GM21825 (cell line): ENCODE results near the gene FBH1.
"Not testable (repeated sequence)": the region's sequence is repeated elsewhere in the genome, so short reads cannot be mapped to it uniquely, and the experiment has no call there.

Experiments
- ATAC-seq: cut with Tn5 transposase; IDR thresholded peaks from one replicate; pipeline ENCODE4 v1.9.1; 2021; ENCODE audit warnings: mild to moderate bottlenecking, moderate library complexity; ENCODE audit not compliant: unreplicated experiment

Gene FBH1

DNA sequence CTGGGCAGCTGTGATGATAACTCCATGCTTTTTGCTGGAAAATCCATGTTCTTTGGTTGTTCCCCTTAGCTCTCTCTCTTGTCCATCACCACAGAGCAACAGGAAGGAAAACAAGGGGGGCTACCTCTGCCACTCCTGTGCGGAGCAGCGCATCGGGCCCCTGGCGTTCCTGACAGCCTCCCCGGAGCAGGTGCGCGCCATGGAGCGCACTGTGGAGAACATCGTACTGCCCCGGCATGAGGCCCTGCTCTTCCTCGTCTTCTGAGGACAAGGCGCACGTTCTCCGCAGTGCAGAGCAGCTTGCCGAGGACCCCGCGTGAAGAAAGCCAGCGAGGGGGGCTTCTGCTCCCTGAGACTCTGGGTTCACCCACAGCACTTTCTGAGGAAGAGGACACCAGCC, 47.0 kb downstream of the FBH1 start:
- ATAC-seq: no peak

DNA sequence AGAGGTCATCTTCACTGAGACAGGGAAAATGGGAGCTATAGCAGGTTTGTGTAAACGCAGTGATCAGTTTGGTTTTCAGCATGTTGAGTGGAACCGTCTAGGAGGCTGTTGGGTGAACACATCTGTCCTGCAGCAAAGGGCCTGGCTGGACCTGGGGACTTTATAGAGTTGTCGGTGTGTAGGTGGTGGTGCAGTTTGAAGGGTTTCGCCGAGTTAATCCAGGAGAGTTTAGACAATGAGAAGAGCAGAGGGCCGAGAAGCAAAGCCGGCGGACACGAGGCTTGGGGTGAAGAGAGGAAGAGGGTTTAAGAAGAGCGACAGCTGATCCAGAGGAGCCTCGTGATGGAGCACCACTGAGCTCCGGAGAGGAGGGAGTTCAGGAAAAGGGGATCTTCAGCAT, 48.2 kb downstream of the FBH1 start:
- no peak for ATAC-seq

DNA sequence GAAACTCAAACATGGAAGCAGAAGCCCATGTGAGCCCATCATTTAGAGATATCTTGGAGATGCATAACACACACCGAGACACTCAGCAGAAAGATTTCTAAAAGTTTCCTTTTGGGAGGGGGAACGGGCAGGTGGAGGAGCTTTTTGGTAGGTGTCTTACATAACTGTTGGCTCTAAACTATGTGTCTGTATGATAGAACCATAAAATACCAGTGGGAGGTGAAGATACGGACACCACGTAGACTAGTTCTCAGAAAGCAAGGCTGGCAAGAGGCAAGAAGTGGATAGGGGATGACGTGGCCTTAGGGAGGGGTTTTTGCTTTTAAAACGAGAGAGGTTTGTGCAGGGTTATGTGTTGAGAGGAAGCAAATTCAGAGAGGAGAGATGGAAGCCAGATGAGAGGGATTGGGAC, 50.8 kb downstream of the FBH1 start:
- no peak for ATAC-seq

- ATAC-seq: no peak
These were observed 51.5 kb downstream of the FBH1 start for GRCh38 chr10:5941579-5941978.

- ATAC-seq: no peak
These were observed 52.0 kb downstream of the FBH1 start for GRCh38 chr10:5942001-5942400.

- no peak for ATAC-seq
These were observed 52.4 kb downstream of the FBH1 start for GRCh38 chr10:5942474-5942873.

DNA sequence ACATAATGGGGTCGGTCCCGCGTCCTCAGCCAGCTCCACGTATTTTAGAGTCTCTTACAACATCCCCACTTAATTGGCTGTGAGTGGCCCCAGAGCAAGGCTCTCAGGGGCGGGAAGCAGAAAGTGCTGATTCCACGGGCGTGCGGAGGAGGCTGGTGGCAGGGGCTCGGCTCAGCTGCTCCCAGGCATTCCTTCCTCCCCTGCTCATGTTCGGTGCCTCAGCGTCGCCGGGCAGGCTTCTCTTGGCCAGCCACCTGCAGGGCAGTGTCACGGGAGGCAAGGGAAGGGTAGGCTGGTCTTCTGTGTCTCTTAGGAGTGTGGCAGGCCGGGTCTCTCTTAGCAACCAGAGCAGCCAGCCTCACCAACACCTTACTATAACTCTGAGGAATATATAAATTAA, 53.5 kb downstream of the FBH1 start:
- no peak for ATAC-seq

GRCh38 chr10:5944389-5945189, 54.5 kb downstream of the FBH1 start:
- no peak for ATAC-seq

DNA sequence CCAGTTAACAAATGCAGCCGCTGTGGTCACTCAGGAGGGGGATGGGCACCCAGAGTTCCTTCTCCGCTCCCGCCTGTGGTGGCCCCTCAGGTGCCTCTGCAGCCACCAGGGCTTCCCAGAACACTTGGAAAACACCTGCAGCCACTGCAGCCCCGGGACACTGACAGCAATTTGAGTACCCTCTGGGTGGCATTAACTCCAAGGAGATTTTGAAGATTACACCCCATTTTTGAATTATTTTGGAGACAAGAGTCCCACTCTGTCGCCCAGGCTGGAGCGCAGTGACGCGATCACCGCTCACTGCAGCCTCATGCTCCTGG, 55.1 kb downstream of the FBH1 start:
- no peak for ATAC-seq

DNA sequence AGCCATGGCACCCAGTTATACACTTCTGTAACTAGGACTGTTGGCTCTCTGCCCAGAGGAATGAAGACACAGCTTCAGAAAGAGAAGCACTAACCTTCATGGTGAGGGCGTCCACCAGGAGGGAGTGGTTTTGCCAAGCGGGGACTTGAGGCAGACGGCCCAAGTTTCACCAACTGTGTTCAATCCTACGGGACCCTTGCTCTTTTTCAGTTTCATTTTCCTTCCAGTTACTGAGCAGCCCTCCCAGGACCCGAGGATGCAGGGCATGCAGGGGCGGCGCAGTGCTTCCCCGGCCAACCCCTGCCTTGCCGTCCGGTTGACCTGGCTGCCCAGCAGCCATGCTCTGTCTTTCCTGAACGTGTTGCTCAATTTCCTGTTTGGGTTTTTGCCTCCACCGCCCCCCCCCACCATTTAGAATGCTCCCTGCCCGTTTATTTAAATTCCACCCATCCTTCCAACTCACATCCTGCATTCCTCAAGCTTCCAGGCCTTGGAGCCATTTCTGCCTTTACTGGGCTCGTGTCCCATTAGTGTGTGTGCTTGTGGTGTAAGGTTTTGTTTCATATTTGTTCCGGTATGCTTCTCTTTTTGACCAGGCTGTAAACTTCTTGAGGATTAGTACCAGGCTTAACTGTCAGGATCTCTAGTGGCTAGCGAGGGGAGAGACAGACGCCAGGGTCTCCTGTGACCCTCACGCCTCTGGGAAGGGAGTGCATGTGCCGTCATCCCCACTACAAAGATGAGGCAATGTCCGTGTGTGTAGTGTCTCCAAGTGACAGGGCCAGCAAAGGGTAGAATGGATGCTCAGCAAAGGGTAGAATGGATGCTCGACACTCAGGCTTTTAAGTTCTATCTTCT, 55.7 kb downstream of the FBH1 start:
- ATAC-seq: no peak

DNA sequence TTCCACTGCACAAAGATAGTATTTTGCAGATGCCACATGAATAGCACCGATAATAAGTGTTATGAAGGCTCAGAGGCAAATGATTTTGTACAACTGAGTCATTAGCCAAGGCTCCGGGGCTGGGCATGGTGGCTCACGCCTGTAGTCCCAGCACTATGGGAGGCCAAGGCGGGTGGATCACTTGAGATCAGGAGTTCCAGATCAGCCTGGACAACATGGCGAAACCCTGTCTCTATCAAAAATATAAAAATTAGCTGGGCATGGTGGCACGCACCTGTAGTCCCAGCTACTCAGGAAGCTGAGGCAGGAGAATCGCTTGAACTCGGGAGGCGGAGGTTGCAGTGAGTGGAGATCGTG, 56.4 kb downstream of the FBH1 start:
- ATAC-seq: not testable (repeated sequence)

DNA sequence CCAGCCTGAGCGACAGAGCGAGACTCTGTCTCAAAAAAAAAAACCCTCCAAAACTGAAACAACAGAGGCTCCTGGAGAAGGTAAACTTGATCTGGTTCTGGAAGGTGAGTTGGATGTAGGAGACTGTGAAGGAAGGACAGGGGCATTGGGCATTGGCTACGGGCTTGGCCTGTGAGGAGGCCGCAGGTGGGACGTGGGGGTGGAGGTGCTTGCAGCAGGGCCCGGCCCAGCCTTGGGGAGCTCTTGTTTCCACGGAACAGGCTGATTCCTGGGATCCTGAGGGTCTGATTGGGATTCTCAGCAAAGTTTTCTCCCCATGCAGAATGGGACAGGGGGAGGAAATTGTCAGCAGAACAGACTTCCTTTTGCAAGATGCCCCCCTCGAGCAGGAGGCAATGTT, 56.7 kb downstream of the FBH1 start:
- no peak for ATAC-seq

DNA sequence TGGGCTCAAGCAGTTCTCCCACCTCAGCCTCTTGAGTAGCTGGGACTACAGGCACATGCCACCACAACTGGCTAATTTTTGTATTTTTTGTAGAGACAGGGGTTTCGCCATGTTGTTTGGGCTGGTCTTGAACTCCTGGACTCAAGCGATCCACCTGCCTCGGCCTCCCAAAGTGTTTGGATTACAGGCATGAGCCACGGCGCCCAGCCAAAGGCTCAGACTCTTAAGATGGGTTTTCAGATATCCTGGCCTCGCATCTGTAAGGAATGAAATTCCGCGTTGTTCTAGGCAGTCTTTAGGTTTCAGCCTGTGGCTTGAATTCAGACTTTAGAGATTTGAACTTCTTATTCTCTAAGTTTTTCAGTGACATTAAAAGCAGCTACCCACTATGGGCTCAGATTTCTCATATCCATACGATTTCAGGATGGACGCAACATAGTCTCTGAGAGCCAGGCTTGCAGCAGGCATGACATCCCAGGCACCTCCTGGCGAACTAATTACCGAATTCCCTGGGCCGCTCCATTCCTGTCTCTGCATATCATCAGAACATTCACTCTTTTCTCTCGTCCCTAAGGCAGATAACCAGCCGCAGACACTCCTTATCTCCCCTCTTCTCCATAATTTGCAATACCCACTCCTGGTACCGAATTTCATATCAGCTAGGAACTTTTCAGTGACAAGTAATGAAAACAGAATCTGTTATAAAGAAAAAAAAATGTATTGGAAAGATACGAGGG, 57.6 kb downstream of the FBH1 start:
- ATAC-seq: no peak

GRCh38 chr10:5948208-5948585, 58.2 kb downstream of the FBH1 start:
- no peak for ATAC-seq

DNA sequence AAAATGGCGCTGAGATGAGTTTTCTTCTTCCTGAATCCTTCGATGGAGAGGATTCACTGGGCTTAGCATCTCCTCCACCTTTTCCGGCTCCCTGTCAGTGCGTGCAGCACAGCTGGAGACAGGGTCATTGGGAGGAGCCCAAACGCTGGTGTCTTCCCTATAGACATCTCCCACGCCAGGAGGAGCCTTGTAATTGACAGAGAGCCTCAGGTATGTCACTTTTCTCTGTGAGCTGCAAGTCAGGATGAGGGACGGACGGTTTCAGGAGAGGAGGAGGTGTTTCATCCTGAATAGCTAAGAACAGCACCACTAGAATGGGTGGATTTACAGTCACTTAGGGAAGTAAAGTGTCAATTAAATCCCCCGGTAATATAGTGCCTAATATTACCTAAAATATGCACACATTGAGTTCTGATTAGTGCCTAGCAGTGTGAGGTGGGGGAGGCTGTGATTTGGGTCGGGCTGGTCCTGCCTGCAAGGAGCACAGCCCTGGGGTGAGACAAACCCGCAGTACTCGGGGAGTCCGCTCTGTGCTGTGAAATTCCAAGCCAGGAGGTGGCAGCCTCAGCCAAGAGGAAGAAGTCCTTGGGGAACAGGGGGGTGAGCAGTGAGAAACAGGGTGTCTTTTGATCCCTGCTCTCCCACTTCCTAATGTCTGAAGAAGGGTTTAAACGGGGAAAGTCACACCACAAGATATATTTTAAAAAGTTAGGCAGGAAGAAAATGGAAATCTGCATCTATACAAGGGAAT, 59.1 kb downstream of the FBH1 start:
- ATAC-seq: no peak

DNA sequence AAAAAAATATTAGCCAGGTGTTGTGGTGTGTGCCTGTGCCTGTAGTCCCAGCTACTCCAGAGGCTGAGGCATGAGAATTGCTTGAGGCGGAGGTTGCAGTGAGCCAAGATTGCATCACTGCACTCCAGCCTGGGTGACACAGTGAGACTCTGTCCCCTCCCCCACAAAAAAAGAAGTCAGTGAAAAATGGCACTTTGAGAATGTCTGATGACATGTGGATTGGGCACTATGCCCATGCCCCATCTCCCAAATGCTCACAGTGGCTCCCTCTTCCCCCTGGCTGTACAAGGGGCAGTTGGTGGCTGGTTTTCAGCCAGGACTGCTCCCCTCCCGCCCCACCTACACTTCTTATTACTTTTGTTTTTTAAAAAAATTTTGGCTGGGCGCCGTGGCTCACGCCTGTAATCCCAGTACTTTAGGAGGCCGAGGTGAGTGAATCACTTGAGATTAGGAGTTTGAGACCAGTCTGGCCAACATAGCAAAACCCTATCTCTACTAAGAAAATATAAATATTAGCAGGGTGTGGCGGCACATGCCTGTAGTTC, 61.2 kb downstream of the FBH1 start:
- no peak for ATAC-seq

DNA sequence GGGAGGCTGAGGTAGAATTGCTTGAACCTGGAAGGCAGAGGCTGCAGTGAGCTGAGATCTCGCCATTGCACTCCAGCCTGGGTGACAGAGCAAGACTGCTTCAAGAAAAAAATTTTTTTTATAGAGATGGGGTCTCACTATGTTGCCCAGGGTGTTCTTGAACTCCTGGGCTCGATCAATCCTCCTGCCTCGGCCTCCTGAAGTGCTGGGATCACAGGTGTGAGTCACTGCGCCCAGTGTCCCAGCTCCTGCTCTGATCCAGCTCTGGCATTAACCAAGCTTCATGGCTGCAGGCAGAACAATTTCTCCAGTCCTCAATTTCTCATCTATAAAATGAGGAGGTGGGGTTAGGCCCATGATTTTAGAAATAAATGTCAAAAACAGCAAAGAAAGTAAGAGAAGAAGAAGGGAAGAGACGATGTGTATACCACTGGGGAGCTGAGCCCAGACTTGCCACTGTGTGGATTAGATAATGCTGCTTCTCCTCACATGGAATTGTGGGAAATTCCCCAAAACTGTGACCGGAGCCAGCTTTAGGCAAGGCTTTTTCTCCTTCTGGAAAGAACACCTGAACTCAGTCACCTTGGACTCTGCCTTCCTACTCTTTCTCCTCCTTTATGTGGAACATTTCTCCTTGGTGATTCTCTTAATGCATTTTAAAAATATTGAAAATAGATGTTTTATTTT, 61.8 kb downstream of the FBH1 start:
- ATAC-seq: no peak

DNA sequence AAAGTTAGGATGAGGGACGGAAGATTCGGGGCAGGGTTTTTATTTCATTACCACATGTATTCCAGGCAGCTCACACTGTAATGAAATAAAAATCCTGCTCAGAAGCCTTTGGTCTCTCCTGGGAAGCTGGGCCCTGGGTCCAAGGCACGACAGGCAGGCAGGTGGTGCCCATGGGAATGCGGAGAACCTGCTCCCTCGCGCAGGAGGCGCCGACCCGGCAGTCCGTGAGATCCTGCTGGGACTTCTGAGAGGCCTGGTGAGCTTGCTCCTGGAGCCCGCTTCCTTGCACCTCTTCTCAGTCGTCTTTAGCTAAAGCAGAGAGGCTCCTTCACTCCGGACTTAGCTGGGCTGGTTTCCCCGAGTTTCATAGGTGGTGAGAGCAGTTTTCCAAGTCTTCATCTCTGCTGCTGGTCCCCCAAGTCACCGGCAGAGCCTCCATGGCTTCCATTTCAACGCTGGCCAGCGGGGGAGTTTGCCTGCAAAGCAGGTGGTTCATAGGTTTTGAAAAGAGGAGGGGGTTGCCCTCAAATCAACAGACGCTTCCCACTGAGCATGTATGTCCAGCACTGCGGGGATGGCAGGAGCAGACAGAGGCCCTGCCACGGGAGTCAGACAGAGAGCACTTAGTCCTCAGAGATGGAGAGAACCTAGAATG, 62.8 kb downstream of the FBH1 start:
- no peak for ATAC-seq

DNA sequence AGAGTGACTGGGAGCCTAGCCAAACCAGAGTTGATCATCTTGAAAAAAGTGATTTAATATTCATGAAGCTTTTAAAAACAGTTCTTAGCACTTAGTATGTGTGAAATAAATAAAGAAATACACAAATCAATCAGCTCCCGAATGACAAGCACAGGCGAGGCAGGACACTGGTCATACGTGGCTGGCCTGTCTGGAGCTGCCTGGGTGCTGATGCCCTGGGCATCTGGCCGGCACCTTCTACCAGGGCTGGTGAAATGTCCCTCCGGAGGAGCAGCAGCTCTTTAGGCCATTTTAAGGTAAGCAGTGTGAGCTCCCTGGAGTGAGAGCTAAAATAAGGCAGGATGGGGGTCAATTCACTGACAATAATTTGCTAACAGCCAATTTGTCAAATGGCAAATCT, 63.6 kb downstream of the FBH1 start:
- ATAC-seq: no peak
